ENCODE data around the gene RTEL1.

- TF ChIP-seq CTCF (IDR thresholded peaks at IDR 0.05; ENCODE audit: poor library complexity, severe bottlenecking) (no peak), POLR2AphosphoS5 (IDR thresholded peaks at IDR 0.05) (no peak), SMC3 (conservative IDR thresholded peaks at IDR 0.05; ENCODE audit: poor library complexity) (no peak), REST (IDR thresholded peaks at IDR 0.05; ENCODE audit: borderline replicate concordance) (no peak), EZH2 (IDR thresholded peaks at IDR 0.05; ENCODE audit: borderline replicate concordance, insufficient read depth, low read length, poor library complexity, severe bottlenecking) (no peak)
Observed at GRCh38 chr20:63622096-63622495, 36.0 kb upstream of the RTEL1 start.
